IMR-90 (cell line): ENCODE results near the gene BTN1A1. TPM values are rescaled to one million over a fixed set of nuclear protein-coding genes. Genes with fewer than 3 reads are reported as not detected.

ENCODE experiments used
- ATAC-seq: fragments of 200-7000 bp; cut with Tn5 transposase; 2 replicates; pipeline ENCODE4 v1.9.1; 2020; ENCODE audit warnings: low read depth, mild to moderate bottlenecking, moderate library complexity
- BruUV-seq: library from RNA; stranded (reverse); fragments of 400-500 nt; replicated peaks from 2 replicates; lab custom pipeline; 2021; lab: Mats Ljungman, UMichigan
- CTCF ChIA-PET: fragments of 300-600 bp; formaldehyde crosslinking; extraction: SDS; loops from one replicate; lab custom pipeline; 2021; ENCODE audit warnings: antibody characterized with exemption; lab: Yijun Ruan, JAX
- POLR2A ChIA-PET: fragments of 300-600 bp; sonication (Branson Sonifier 250); formaldehyde crosslinking; loops from one replicate; lab custom pipeline; 2022; ENCODE audit warnings: antibody characterized with exemption; ENCODE audit not compliant: unreplicated experiment; lab: Charles Lee
- DNase-seq: peaks from one replicate; pipeline ENCODE4 v3.0.0; 2013
- H2AFZ ChIP-seq: replicated peaks from 2 replicates; pipeline ENCODE3; 2013; ENCODE audit warnings: low read length, mild to moderate bottlenecking; ENCODE audit not compliant: poor library complexity
- H2AK5ac ChIP-seq: 2 replicates; pipeline ENCODE4 v1.6.1; 2013; ENCODE audit warnings: low read depth, low read length, inconsistent platforms
- H2AK9ac ChIP-seq: replicated peaks from 2 replicates; pipeline ENCODE3; 2013; ENCODE audit warnings: mild to moderate bottlenecking, low read depth, low read length, moderate library complexity; ENCODE audit not compliant: poor library complexity
- H2BK120ac ChIP-seq: 2 replicates; pipeline ENCODE4 v1.6.1; 2013; ENCODE audit warnings: low read depth, low read length, inconsistent platforms
- H2BK15ac ChIP-seq: 3 replicates; pipeline ENCODE4 v1.6.1; 2013; ENCODE audit warnings: low read depth, low read length, inconsistent platforms
- H2BK20ac ChIP-seq: 2 replicates; pipeline ENCODE4 v1.6.1; 2013; ENCODE audit warnings: low read depth, mild to moderate bottlenecking, inconsistent platforms, low read length, moderate library complexity
- H2BK5ac ChIP-seq: 2 replicates; pipeline ENCODE4 v1.6.1; 2013; ENCODE audit warnings: mild to moderate bottlenecking, low read depth, low read length, inconsistent platforms; ENCODE audit not compliant: poor library complexity, severe bottlenecking
- H3K14ac ChIP-seq: replicated peaks from 2 replicates; pipeline ENCODE4 v1.6.1; 2013; ENCODE audit warnings: low read depth, low read length, inconsistent platforms
- H3K18ac ChIP-seq: 2 replicates; pipeline ENCODE4 v1.6.1; 2013; ENCODE audit warnings: low read depth, low read length, control low read depth
- H3K23ac ChIP-seq: 2 replicates; pipeline ENCODE4 v1.6.1; 2013; ENCODE audit warnings: low read depth, low read length, inconsistent platforms
- H3K27ac ChIP-seq: 2 replicates; pipeline ENCODE4 v1.5.1; 2013; ENCODE audit warnings: mild to moderate bottlenecking, control low read depth, low read length; ENCODE audit not compliant: insufficient read depth
- H3K27me3 ChIP-seq: 2 replicates; pipeline ENCODE4 v1.6.1; 2013; ENCODE audit warnings: low read length; ENCODE audit not compliant: control insufficient read depth, insufficient read depth
- H3K36me3 ChIP-seq: 2 replicates; pipeline ENCODE4 v1.6.1; 2013; ENCODE audit warnings: low read length, mixed read lengths; ENCODE audit not compliant: control insufficient read depth, insufficient read depth
- H3K4ac ChIP-seq: 2 replicates; pipeline ENCODE4 v1.6.1; 2013; ENCODE audit warnings: low read depth, low read length, inconsistent platforms
- H3K4me1 ChIP-seq: 2 replicates; pipeline ENCODE4 v1.6.1; 2013; ENCODE audit warnings: low read length, mixed read lengths; ENCODE audit not compliant: control insufficient read depth, insufficient read depth
- H3K4me2 ChIP-seq: 2 replicates; pipeline ENCODE4 v1.6.1; 2013; ENCODE audit warnings: low read depth, mild to moderate bottlenecking, control low read depth, low read length, moderate library complexity
- H3K4me3 ChIP-seq: 2 replicates; pipeline ENCODE4 v1.5.1; 2013; ENCODE audit warnings: low read depth, mild to moderate bottlenecking, control low read depth, low read length, moderate library complexity; ENCODE audit not compliant: insufficient read depth
- H3K56ac ChIP-seq: 2 replicates; pipeline ENCODE4 v1.6.1; 2013; ENCODE audit warnings: low read length, inconsistent platforms; ENCODE audit not compliant: insufficient read depth; ENCODE audit errors: extremely low read depth
- H3K79me1 ChIP-seq, 2 experiments: 2 replicates each; pipeline ENCODE4 v1.6.1; 2013; ENCODE audit warnings: low read length in 2 of 2, inconsistent platforms in 1 of 2, low read depth in 1 of 2
- H3K9ac ChIP-seq: 2 replicates; pipeline ENCODE4 v1.6.1; 2013; ENCODE audit warnings: low read depth, low read length, control low read depth
- H3K9me1 ChIP-seq: 2 replicates; pipeline ENCODE4 v1.6.1; 2013; ENCODE audit warnings: low read length, inconsistent platforms; ENCODE audit not compliant: insufficient read depth
- H3K9me3 ChIP-seq: 2 replicates; pipeline ENCODE4 v1.6.1; 2013; ENCODE audit warnings: low read length; ENCODE audit not compliant: control insufficient read depth, insufficient read depth
- H4K20me1 ChIP-seq: 2 replicates; pipeline ENCODE4 v1.6.1; 2013; ENCODE audit warnings: low read length, inconsistent platforms; ENCODE audit not compliant: insufficient read depth
- H4K5ac ChIP-seq: 2 replicates; pipeline ENCODE4 v1.6.1; 2013; ENCODE audit warnings: mild to moderate bottlenecking, low read depth, low read length, control low read depth
- H4K8ac ChIP-seq, 2 experiments: 2 replicates each; pipeline ENCODE4 v1.6.1; 2013; ENCODE audit warnings: low read depth in 2 of 2, low read length in 2 of 2, control low read depth in 1 of 2, inconsistent platforms in 1 of 2
- H4K91ac ChIP-seq: 2 replicates; pipeline ENCODE4 v1.6.1; 2013; ENCODE audit warnings: low read depth, low read length, inconsistent platforms; ENCODE audit not compliant: insufficient read depth
- CHD1 ChIP-seq: IDR thresholded peaks from 2 replicates; pipeline ENCODE4 v1.6.1; 2012; ENCODE audit warnings: low read depth, low read length, improper control_type of control experiment
- FOS ChIP-seq: fragments of 150-350 bp; IDR thresholded peaks from 2 replicates; pipeline ENCODE4 v1.6.1; 2016; ENCODE audit warnings: low read depth, low read length
- MAZ ChIP-seq: IDR thresholded peaks from 2 replicates; pipeline ENCODE4 v1.6.1; 2012; ENCODE audit warnings: low read depth, mild to moderate bottlenecking, low read length, improper control_type of control experiment, moderate library complexity, borderline replicate concordance
- MXI1 ChIP-seq: IDR thresholded peaks from 2 replicates; pipeline ENCODE4 v1.6.1; 2012; ENCODE audit warnings: low read depth, mild to moderate bottlenecking, low read length, moderate library complexity, borderline replicate concordance
- RAD21 ChIP-seq: IDR thresholded peaks from 2 replicates; pipeline ENCODE4 v1.6.1; 2012; ENCODE audit warnings: low read length, improper control_type of control experiment
- RFX5 ChIP-seq: IDR thresholded peaks from 2 replicates; pipeline ENCODE4 v1.8.0; 2012; ENCODE audit warnings: low read depth, mild to moderate bottlenecking, low read length, moderate library complexity
- WGBS, 2 experiments: methylation state at CpG; one replicate each; pipeline versions ENCODE4 v1.1.5 to v1.1.7; 2013; ENCODE audit warnings: missing lambda C conversion rate in 2 of 2; ENCODE audit not compliant: insufficient read length in 1 of 2; ENCODE audit errors: extremely low coverage in 2 of 2; 5-methylcytosine and 5-hydroxymethylcytosine counted together
- dilution Hi-C: fragments of 300-500 bp; cut with HindIII; formaldehyde crosslinking; loops from one replicate; pipeline ENCODE4 v1.14.3; 2018; ENCODE audit warnings: low sequenced_read_pairs; ENCODE audit not compliant: unreplicated experiment
- in situ Hi-C: fragments of 300-500 bp; cut with MboI; formaldehyde crosslinking; loops from 3 replicates; pipeline ENCODE4 v1.14.3; 2019; ENCODE audit warnings: low sequenced_read_pairs, inconsistent platforms, mixed read lengths
- intact Hi-C: fragments of 100-400 bp; cut with micrococcal nuclease; formaldehyde crosslinking; loops from 2 replicates; pipeline ENCODE4 v1.10.0; 2022
- polyA plus RNA-seq, 3 experiments: library from polyadenylated mRNA; depleted of rRNA; stranded (reverse); fragments of >200 nt; gene quantifications; 2 replicates each; pipeline ENCODE4 v1.2.3, GENCODE V29; 2012; ENCODE audit warnings: low replicate concordance in 1 of 3
- total RNA-seq: library from RNA; depleted of rRNA; stranded (reverse); fragments of >200 nt; gene quantifications from 2 replicates; pipeline ENCODE4 v1.2.3, GENCODE V29; 2012

Gene BTN1A1
- total and polyA plus RNA-seq, 2 of the 4 experiments (the other 2 are of a cell fraction): not detected

DNA sequence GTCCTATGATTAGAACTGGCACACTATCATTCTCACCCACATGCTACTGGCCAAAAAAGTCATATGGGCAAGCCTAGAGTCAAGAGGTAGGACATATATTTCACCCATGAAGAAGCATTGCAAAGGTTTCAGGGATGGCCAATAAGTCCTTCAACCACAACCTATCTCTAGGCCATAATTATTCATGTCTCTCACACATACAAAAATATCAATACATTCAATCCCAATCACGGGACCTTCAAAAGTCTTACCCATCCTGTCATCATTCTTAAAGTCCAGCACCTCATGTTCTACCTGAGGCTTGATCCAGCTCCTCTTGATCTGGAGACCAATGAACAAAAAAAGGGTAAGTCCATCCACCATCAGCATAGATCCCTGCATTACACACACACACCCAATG, 12.6 kb upstream of the BTN1A1 start:
- Histone ChIP-seq H3K27me3 (no peaks in the 10 kb centered on the region; the same call in 1 of the 2 replicates), H3K36me3 (no peaks in the 10 kb centered on the region), H2BK20ac (no peak overlapping the region), H3K56ac (no peak overlapping the region), H4K5ac (no peak overlapping the region), H3K4ac (no peak overlapping the region), H3K9ac (no peak overlapping the region), H2BK120ac (no peak overlapping the region), H4K20me1 (no peaks in the 10 kb centered on the region), H2AFZ (no peak overlapping the region), H3K79me1 (no peaks in the 10 kb centered on the region), H4K8ac (no peak overlapping the region), H3K9me1 (no peaks in the 10 kb centered on the region), H3K18ac (no peak overlapping the region), H3K4me1 (no peaks in the 10 kb centered on the region), H4K91ac (no peak overlapping the region), H3K4me2 (no peak overlapping the region), H3K23ac (no peak overlapping the region), H2BK15ac (no peak overlapping the region), H3K9me3 (peaks cover 3% of the 10 kb centered on the region; the same call in 1 of the 2 replicates), H3K14ac (no peak overlapping the region), H3K27ac (no peak overlapping the region), H3K4me3 (no peak overlapping the region), H2AK5ac (no peak overlapping the region), H2BK5ac (no peak overlapping the region), H2AK9ac (no peak overlapping the region)
- intact Hi-C loops (no loop called here), dilution Hi-C loops (no loop called here), in situ Hi-C loops (no loop called here)
- no TSS peak for BruUV-seq
- DNase-seq (no peak), ATAC-seq (no peak)
- TF ChIP-seq MXI1 (no peak), CHD1 (no peak), RFX5 (no peak), MAZ (no peak), FOS (no peak), RAD21 (no peak)
- WGBS, 2 experiments: 100% methylated on average over 1 of the region's 1 CpG; no CpG with 5 or more reads in 1 of the 2 experiments
- POLR2A ChIA-PET: no interaction called here
- CTCF ChIA-PET: no interaction called here
